NCI-H446 treated with DMSO at 0.1 percent for 48 hours (cell line): ENCODE results near the gene MAPK11.

ENCODE experiments used
- DNase-seq: peaks from one replicate; lab custom pipeline; 2025; lab: John Stamatoyannopoulos, UW

Gene MAPK11

GRCh38 chr22:50260801-50261614 is 9.2 kb downstream of the MAPK11 start:
- no peak for DNase-seq

GRCh38 chr22:50260434-50260800 is 9.8 kb downstream of the MAPK11 start:
- DNase-seq = no peak

DNA sequence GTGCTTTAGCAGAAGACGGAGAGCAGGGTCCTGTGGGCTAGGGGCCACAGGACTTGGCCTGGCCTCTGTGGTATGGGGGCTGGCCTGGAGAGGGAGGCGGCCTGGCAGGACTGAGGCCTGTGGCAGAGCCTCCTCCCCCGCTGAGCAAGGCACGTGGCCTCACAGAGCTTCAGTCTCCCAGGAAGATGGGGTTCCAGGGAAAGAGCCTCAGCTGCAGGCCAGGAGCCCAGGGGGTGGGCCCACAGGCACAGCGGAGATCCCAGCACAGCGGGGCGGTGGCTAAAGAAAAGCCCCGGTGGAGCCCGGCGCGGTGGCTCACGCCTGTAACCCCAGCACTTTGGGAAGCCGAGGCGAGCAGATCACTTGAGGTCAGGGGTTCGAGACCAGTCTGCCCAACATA is 10.9 kb downstream of the MAPK11 start:
- no peak for DNase-seq

GRCh38 chr22:50258361-50259292 is 11.6 kb downstream of the MAPK11 start:
- no peak for DNase-seq

- no peak for DNase-seq
Measured at GRCh38 chr22:50257451-50258360, 12.5 kb downstream of the MAPK11 start.

DNA sequence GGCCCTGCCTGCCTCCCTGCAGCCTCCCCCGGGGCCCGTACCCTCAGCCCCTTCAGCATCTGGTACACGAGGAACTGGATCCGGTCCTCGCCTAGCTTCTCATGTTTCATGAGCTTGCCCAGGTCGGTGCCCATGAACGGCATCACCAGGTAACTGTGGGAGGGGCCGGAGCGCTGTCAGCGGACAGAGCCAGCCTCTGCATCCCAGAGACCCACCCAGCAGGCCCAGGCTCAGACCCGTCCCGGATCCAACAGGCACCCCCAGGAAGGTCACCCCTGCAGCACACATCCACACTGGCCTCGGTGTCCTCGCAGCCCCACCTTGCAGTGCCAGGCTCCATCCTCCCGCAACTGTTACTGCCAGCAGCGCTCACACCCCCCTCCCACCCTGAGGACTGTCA is 13.1 kb downstream of the MAPK11 start:
- no peak for DNase-seq

DNA sequence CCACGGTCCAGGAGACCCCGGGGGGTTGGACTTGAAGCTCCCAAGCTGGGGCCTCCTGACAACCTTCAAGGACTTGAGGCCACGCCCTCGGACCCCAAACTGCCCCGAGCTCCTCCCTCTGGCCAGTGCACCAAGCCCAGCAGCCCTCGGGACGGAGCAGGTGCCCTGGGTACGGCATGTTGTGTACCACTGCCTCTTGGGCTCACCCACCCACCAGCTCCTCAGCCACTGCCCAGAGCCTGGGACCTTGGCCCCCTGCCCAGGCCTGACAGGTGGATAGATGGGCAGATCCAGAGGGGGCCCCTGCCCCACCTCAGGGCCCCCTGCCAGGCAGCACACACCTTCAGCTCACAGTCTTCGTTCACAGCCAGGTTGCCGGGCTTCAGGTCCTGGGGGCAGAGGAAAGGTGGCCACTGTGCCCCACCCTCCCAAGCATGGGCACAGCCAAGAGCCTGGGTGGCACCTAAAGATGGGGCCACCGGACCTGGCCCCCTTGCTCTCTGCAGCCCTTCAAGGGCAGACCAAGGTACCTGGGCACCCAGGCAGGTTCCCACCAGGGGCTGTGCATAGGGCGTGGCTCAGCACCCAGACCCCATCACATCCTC is 13.8 kb downstream of the MAPK11 start:
- DNase-seq = no peak

- no peak for DNase-seq
Measured at GRCh38 chr22:50255607-50256006, 14.6 kb downstream of the MAPK11 start.

GRCh38 chr22:50255099-50255498 is 15.1 kb downstream of the MAPK11 start:
- no peak for DNase-seq

- DNase-seq = no peak
Measured at GRCh38 chr22:50253941-50254340, 16.2 kb downstream of the MAPK11 start.

DNA sequence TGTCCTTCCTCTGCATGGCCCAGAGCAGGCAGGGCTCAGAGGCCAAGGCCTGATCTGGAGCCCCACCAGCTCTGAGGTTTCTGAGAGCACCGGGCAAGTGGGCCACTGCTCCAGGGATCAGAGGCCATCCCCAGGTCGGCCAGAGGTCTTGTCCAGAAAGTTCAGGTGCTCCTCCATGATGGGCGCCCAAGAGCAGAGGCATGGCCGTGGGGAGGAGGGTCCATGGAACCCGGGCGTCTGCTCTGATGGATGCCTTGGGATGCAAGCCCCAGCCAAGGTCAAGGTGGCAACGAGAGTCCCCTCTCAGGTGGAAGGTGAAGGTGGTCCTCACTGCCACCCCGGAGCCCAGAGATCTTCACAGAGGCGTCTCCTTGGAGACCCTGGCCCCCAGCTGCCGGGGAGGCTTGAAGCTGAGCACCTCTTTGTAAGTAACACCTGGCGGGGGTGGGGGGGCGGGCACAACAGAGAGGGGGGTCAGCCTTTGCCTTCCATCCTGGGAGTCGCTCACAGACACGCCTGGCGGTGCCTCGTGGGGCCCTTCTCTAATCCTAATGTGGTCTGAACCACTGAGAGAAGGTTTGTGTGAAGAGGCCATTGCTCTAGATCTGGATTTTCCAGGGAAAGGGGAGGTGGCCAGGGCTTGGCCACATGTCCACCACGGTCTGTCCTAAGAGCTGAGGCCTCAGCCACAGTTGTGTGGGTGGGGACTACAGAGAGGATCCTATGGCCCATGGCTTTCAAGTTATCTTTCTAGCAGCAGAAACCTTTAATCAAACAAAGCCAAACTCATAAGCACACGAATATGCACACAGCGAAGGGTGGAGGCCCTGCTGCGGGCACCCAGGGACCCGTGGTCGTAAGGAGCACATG is 16.9 kb downstream of the MAPK11 start:
- no peak for DNase-seq

GRCh38 chr22:50252082-50253045 is 17.8 kb downstream of the MAPK11 start:
- DNase-seq = no peak

- no peak for DNase-seq
Measured at GRCh38 chr22:50251477-50252081, 18.6 kb downstream of the MAPK11 start.

- DNase-seq = no peak
Measured at GRCh38 chr22:50250555-50251476, 19.4 kb downstream of the MAPK11 start, which contains the start of gene HDAC10. TSS of gene HDAC10 (minus strand) at chr22:50251265. CDS start at chr22:50251032, 233 bp downstream.

- DNase-seq = no peak
Measured at GRCh38 chr22:50250249-50250554, 20.0 kb downstream of the MAPK11 start.

DNA sequence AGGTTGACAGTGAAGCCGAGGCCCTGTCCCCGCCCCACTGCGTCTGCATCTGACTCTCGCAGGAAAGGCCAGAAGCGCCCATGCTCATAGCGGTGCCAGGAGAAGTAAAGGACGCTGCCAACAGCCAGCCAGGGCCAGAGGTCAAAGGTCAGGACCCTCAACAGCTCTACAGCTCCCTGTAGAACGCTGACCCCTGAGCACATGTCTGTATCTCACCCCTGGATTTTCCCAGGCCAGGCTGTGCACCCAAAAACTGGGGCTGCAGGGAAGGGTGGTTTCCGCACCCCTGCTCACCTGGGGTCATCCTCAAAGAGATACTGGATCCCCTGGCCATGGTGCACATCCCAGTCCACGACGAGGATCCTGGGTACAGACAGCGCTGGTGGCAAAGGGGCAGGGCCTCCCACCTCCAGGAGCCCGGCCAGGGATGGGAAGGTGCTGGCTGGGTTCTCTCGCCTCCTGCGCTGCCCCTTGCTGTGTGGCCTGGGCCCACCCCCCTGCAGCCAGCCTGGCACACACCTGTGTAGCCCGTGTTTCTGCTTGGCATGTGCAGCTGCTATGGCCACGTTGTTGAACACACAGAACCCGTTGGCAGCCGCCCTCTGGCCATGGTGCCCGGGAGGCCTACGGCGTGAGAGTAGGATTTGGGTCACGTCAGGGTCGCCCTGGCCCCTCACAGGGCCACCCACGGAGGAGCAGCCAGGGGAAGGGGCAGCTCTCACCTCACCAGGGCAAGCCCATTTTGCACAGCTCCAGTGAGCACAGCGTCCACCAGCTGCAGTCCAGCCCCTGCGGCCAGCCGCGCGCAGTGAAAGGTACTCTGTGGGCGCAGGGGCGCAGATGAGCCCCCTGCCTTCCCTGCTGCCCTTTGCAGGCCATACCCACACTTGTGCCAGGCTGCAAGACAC is 20.6 kb downstream of the MAPK11 start:
- DNase-seq = no peak
